Measurements from ENCODE around the gene ALG3.
"Not testable (repeated sequence)": the region's sequence is repeated elsewhere in the genome, so short reads cannot be mapped to it uniquely, and the experiment has no call there.

ALG3 gene

GRCh38 chr3:184282941-184283340, 34.2 kb upstream of the ALG3 start:
- no peaks in the 10 kb centered on the region for H3K27me3 ChIP-seq
- no peak overlapping the region for H3K9ac ChIP-seq
- H4K20me1 ChIP-seq: no peaks in the 10 kb centered on the region
- H3K4me1 ChIP-seq: no peaks in the 10 kb centered on the region
- TF ChIP-seq Cebpa-rat (IDR thresholded peaks at IDR 0.05): no peak
- no peak overlapping the region for H3K27ac ChIP-seq
- H3K4me3 ChIP-seq: no peak overlapping the region
- no peaks in the 10 kb centered on the region for H3K9me3 ChIP-seq
- no peaks in the 10 kb centered on the region for H3K36me3 ChIP-seq
- no peak overlapping the region for H3K4me2 ChIP-seq

GRCh38 chr3:184277366-184277765, 28.6 kb upstream of the ALG3 start:
- Histone ChIP-seq H4K20me1 (no peaks in the 10 kb centered on the region), H3K9ac (no peak overlapping the region), H3K27ac (no peak overlapping the region), H3K27me3 (peaks cover 34% of the 10 kb centered on the region), H3K4me1 (peaks cover 4% of the 10 kb centered on the region; the same call in 1 of the 2 replicates), H3K36me3 (no peaks in the 10 kb centered on the region), H3K4me3 (no peak overlapping the region), H3K4me2 (no peak overlapping the region), H3K9me3 (no peaks in the 10 kb centered on the region)
- TF ChIP-seq Cebpa-rat (IDR thresholded peaks at IDR 0.05): no peak

GRCh38 chr3:184275961-184276910, 27.5 kb upstream of the ALG3 start, which contains the start of gene ECE2:
Gene ECE2 (plus strand): TSS chr3:184276022. CDS start chr3:184276154, 132 bp downstream.
- H3K9ac ChIP-seq: no peak within 1 kb of the TSS
- no peak within 1 kb of the TSS for H3K27ac ChIP-seq
- peaks cover 34% of the 10 kb centered on the region for H3K27me3 ChIP-seq
- peaks cover 10% of the 10 kb centered on the region for H3K4me1 ChIP-seq
- H4K20me1 ChIP-seq: no peaks in the 10 kb centered on the region
- no peaks in the 10 kb centered on the region for H3K9me3 ChIP-seq
- TF ChIP-seq Cebpa-rat (IDR thresholded peaks at IDR 0.05): no peak
- no peaks in the 10 kb centered on the region for H3K36me3 ChIP-seq
- no peak within 1 kb of the TSS for H3K4me2 ChIP-seq
- no peak within 1 kb of the TSS for H3K4me3 ChIP-seq

- Histone ChIP-seq H3K4me1 (peaks cover 10% of the 10 kb centered on the region), H3K4me2 (no peak overlapping the region), H3K4me3 (no peak overlapping the region), H4K20me1 (no peaks in the 10 kb centered on the region), H3K9ac (no peak overlapping the region), H3K36me3 (no peaks in the 10 kb centered on the region), H3K9me3 (no peaks in the 10 kb centered on the region), H3K27me3 (peaks cover 34% of the 10 kb centered on the region), H3K27ac (no peak overlapping the region)
- no peak for TF ChIP-seq Cebpa-rat (IDR thresholded peaks at IDR 0.05)
Observed at GRCh38 chr3:184275381-184275701, 26.6 kb upstream of the ALG3 start.

GRCh38 chr3:184272269-184272668, 23.5 kb upstream of the ALG3 start:
- 0 out of 2 replicates have a peak overlapping the region, but pooled peaks have one; percentile 18 for H3K4me2 ChIP-seq

GRCh38 chr3:184267249-184267648, 18.5 kb upstream of the ALG3 start:
- not testable (repeated sequence) for H3K27ac ChIP-seq, H3K36me3 ChIP-seq, H3K9me3 ChIP-seq, H4K20me1 ChIP-seq, H3K4me2 ChIP-seq, H3K4me3 ChIP-seq, H3K9ac ChIP-seq
- Histone ChIP-seq H3K4me1 (peaks cover 14% of the 10 kb centered on the region), H3K27me3 (peaks cover 26% of the 10 kb centered on the region)

More at GRCh38 chr3:184272269-184272668, 23.5 kb upstream of the ALG3 start:
- Histone ChIP-seq H4K20me1 (no peaks in the 10 kb centered on the region), H3K9ac (no peak overlapping the region), H3K27me3 (peaks cover 27% of the 10 kb centered on the region), H3K36me3 (no peaks in the 10 kb centered on the region), H3K27ac (no peak overlapping the region), H3K4me3 (no peak overlapping the region), H3K4me1 (peaks cover 10% of the 10 kb centered on the region), H3K9me3 (peaks cover 5% of the 10 kb centered on the region; the same call in 1 of the 2 replicates)
- no peak for TF ChIP-seq Cebpa-rat (IDR thresholded peaks at IDR 0.05)

GRCh38 chr3:184262764-184263179, 14.0 kb upstream of the ALG3 start:
- H3K4me3 ChIP-seq: no peak overlapping the region
- H3K9ac ChIP-seq: no peak overlapping the region
- peaks cover 27% of the 10 kb centered on the region for H3K4me1 ChIP-seq
- peaks cover 47% of the 10 kb centered on the region for H4K20me1 ChIP-seq
- H3K9me3 ChIP-seq: peaks cover 7% of the 10 kb centered on the region; the same call in 1 of the 2 replicates
- no peak overlapping the region for H3K27ac ChIP-seq
- peak overlapping the region; percentile 96 for H3K4me2 ChIP-seq
- H3K36me3 ChIP-seq: peaks cover 11% of the 10 kb centered on the region
- H3K27me3 ChIP-seq: peaks cover 71% of the 10 kb centered on the region
- TF ChIP-seq Cebpa-rat (IDR thresholded peaks at IDR 0.05): no peak

- Histone ChIP-seq H3K27me3 (peaks cover 71% of the 10 kb centered on the region), H3K4me1 (peaks cover 27% of the 10 kb centered on the region), H3K27ac (no peak overlapping the region), H3K9ac (no peak overlapping the region), H3K4me2 (peak overlapping the region; percentile 96), H4K20me1 (peaks cover 53% of the 10 kb centered on the region), H3K36me3 (peaks cover 11% of the 10 kb centered on the region), H3K4me3 (peak overlapping the region; percentile 66), H3K9me3 (peaks cover under 1% of the 10 kb centered on the region; the same call in 1 of the 2 replicates)
- TF ChIP-seq Cebpa-rat (IDR thresholded peaks at IDR 0.05): no peak
Observed at GRCh38 chr3:184261854-184262763, 13.3 kb upstream of the ALG3 start.

- Histone ChIP-seq H3K36me3 (peaks cover 11% of the 10 kb centered on the region), H3K9me3 (no peaks in the 10 kb centered on the region), H3K27ac (no peak within 1 kb of the TSS), H4K20me1 (peaks cover 61% of the 10 kb centered on the region), H3K4me3 (peak within 1 kb of the TSS; percentile 66), H3K4me2 (peak within 1 kb of the TSS; percentile 96), H3K9ac (no peak within 1 kb of the TSS), H3K4me1 (peaks cover 27% of the 10 kb centered on the region), H3K27me3 (peaks cover 71% of the 10 kb centered on the region)
- TF ChIP-seq Cebpa-rat (IDR thresholded peaks at IDR 0.05): no peak
Observed at GRCh38 chr3:184261270-184261853, 12.6 kb upstream of the ALG3 start, which contains the start of gene CAMK2N2. Gene CAMK2N2 (minus strand): TSS chr3:184261553. CDS start chr3:184261285, 268 bp downstream.
